Measurements from ENCODE around the gene GOLGA6B.
"Not testable (repeated sequence)": the region's sequence is repeated elsewhere in the genome, so short reads cannot be mapped to it uniquely, and the experiment has no call there.

Gene GOLGA6B

GRCh38 chr15:72670656-72671352 lies 16.3 kb downstream of the GOLGA6B start:
- peak; percentile 64 for DNase-seq (ENCODE audit: extremely low spot score)
- TF ChIP-seq CTCF (IDR thresholded peaks at IDR 0.05; ENCODE audit: control extremely low read depth, extremely low read depth, low read depth, missing control alignments) = peak; percentile 84
- CTCF ChIA-PET = interaction anchor here (0.6 to 3.1 kb wide), 18 partner anchors 12 to 471 kb away, joined by 3 to 53 read pairs (median 4); partner anchors contain the start of genes BBS4 and HIGD2B
- POLR2A ChIA-PET = not testable (repeated sequence)

GRCh38 chr15:72671525-72671924 lies 17.0 kb downstream of the GOLGA6B start:
- TF ChIP-seq CTCF (IDR thresholded peaks at IDR 0.05; ENCODE audit: control extremely low read depth, extremely low read depth, low read depth, missing control alignments) = no peak
- no peak for DNase-seq (ENCODE audit: extremely low spot score)
- CTCF ChIA-PET = interaction anchor here (0.6 to 3.1 kb wide), 17 partner anchors 11 to 472 kb away, joined by 3 to 53 read pairs (median 4); partner anchors contain the start of genes BBS4 and HIGD2B
- POLR2A ChIA-PET = no interaction called here

DNA sequence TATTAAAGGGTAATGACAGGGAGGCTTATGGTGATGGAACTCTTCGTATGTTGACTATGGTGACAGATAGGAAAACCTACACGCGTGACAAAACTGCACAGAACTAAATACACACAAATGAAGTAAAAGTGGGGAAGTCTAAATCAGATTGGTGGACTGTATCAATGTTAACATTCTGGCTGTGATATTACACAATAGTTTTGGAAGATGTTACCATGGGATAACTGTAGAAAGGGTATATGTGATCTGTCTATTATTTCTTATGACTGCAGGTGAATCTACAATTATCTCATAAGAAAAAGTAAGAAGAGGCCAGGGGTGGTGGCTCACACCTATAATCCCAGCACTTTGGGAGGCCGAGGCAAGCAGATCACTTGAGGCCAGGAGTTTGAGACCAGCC lies 22.3 kb downstream of the GOLGA6B start:
- TF ChIP-seq CTCF (IDR thresholded peaks at IDR 0.05; ENCODE audit: control extremely low read depth, extremely low read depth, low read depth, missing control alignments) = no peak
- POLR2A ChIA-PET = no interaction called here
- CTCF ChIA-PET = no interaction called here
- DNase-seq (ENCODE audit: extremely low spot score) = no peak

DNA sequence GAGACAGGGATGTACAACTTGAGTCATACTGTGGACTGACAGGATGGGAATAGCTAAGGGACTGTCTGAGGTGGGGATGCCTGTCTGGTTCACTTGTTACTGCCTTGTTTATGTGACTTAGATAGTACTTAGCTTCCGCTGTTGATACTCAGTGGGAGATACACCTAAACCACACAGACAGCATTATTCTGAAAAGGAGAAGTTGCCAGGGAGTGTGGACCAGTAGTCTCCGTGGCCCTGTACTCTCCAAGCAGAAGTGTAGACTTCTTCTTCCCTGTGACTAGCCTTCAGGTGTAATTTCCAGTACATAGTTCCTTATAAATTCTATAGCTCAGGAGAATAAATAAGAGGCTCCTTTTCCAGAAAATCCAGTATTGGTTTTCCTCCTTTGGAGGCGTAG lies 26.4 kb downstream of the GOLGA6B start:
- CTCF ChIA-PET = interaction anchor here (1.5 to 8.0 kb wide), 3 partner anchors 10 to 81 kb away, joined by 4 to 53 read pairs (median 7); no protein-coding TSS in a partner anchor
- no peak for TF ChIP-seq CTCF (IDR thresholded peaks at IDR 0.05; ENCODE audit: control extremely low read depth, extremely low read depth, low read depth, missing control alignments)
- no peak for DNase-seq (ENCODE audit: extremely low spot score)
- POLR2A ChIA-PET = no interaction called here

GRCh38 chr15:72682772-72683171 lies 28.3 kb downstream of the GOLGA6B start:
- no peak for DNase-seq (ENCODE audit: extremely low spot score)
- ChIA-PET CTCF (interaction anchor here (8.0 kb wide), 1 partner anchor 11 kb away, joined by 53 read pairs; no protein-coding TSS in a partner anchor), POLR2A (no interaction called here)
- no peak for TF ChIP-seq CTCF (IDR thresholded peaks at IDR 0.05; ENCODE audit: control extremely low read depth, extremely low read depth, low read depth, missing control alignments)

DNA sequence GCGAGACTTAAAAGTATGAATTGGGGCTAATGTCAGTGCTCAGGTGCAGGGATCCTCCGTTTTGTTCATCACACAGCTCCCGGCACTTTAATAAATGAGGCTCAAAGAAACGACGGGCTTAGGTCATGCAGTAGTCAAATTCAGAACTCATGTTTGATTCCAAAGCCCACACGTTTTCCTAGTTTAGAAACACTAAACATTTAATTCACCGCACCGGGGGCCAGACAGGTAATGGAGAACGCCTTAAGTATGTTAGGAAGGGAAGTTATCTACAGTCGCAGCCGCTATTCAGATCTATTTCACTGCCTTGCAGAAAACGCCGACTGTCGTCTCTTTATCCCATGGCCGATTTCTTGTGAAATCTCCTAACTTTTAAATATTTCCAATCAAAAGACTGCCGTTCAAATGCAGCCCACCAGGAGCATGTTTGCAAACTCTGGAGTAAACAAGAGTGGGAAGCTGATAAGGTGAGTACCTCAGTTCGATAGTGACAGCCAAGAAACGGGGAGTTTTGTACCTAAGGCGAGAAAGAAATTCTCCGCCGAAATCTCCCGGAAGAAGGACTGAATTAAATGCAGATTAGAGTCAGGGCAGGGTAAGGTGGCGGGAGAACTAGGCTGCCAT lies 30.9 kb downstream of the GOLGA6B start:
- ChIA-PET CTCF (interaction anchor here (0.8 to 8.0 kb wide), 4 partner anchors 9 to 28 kb away, joined by 3 to 53 read pairs (median 4); no protein-coding TSS in a partner anchor), POLR2A (interaction anchor here (0.5 kb wide), 1 partner anchor 371 kb away, joined by 8 read pairs; no protein-coding TSS in a partner anchor)
- no peak for DNase-seq (ENCODE audit: extremely low spot score)
- TF ChIP-seq CTCF (IDR thresholded peaks at IDR 0.05; ENCODE audit: control extremely low read depth, extremely low read depth, low read depth, missing control alignments) = no peak
